Superior temporal gyrus (tissue), 1 donor: Measurements from ENCODE around the gene LEFTY1.
"Not testable (repeated sequence)": the region's sequence is repeated elsewhere in the genome, so short reads cannot be mapped to it uniquely, and the experiment has no call there.

Source experiments
- DNase-seq: peaks from one replicate; pipeline ENCODE4 v3.0.0-alpha.2; 2016; ENCODE audit errors: extremely low spot score

LEFTY1 gene, protein sequence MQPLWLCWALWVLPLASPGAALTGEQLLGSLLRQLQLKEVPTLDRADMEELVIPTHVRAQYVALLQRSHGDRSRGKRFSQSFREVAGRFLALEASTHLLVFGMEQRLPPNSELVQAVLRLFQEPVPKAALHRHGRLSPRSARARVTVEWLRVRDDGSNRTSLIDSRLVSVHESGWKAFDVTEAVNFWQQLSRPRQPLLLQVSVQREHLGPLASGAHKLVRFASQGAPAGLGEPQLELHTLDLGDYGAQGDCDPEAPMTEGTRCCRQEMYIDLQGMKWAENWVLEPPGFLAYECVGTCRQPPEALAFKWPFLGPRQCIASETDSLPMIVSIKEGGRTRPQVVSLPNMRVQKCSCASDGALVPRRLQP

DNA sequence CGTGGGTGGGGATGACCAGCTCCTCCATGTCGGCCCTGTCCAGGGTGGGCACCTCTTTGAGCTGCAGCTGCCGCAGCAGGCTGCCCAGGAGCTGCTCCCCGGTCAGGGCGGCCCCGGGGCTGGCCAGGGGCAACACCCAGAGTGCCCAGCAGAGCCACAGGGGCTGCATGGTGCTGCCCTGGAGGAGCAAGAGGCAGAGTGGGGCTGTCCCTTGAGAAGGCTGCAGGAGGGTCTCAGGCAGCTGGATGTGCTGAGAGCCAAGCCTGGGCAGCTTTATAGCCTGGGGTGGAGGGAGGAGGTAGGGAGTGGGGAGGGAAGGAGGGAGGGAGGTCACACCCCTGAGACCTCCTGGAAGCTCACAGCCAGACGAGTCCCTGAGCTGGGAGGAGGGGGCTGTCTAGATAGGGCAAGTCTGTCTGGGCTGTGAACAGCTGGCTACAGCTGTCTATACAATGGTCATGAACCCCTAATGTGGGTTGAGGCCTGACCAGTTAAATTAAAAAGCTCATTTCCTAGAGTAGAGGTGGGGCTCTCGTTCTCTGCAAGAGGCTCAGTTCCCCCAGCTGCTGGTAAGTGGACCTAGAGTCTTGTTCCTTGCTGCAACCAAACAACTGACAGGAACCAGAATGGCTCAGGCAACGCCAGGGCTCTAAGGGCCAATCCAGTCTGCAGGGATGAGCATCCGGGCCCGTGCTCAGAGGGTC is at the start of gene LEFTY1:
Gene LEFTY1, minus strand, starts transcription at position 249 of the 704 bp plus-strand sequence. Its CDS starts 80 bp downstream, at position 169.
- DNase-seq: no peak

DNA sequence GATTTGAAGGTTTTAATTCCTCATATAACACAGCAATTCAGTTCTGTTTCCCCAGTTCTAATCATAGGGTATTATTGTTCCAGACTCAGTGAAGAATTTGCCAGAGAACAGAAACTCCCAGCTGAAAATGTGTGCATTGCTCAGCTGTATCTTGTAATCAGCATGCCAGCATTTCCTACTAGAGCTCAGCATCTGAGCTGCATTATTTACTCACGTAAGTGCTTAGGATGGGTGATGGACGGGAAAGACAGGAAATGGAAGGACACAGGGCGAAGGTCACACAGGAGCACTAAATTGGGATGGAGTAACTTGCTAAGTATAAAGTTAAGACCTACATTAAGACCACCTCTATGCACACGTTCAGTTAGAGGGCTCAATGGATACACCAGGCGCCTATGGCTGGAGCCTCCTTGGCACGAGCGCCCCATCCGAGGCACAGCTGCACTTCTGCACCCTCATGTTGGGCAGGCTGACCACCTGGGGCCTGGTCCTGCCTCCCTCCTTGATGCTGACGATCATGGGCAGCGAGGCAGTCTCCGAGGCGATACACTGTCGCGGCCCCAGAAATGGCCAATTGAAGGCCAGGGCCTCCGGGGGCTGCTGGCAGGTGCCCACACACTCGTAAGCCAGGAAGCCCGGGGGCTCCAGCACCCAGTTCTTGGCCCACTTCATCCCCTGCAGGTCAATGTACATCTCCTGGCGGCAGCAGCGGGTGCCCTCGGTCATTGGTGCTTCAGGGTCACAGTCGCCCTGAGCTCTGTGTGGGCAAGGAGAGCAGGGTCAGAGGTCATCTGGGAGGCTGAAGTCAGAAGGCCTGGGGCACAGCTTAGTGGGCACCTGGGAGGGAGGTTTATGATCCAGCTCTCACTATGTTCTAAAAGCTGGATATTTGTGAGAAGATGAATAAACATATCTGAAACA is 48.4 kb upstream of the LEFTY1 start:
- DNase-seq: no peak

DNA sequence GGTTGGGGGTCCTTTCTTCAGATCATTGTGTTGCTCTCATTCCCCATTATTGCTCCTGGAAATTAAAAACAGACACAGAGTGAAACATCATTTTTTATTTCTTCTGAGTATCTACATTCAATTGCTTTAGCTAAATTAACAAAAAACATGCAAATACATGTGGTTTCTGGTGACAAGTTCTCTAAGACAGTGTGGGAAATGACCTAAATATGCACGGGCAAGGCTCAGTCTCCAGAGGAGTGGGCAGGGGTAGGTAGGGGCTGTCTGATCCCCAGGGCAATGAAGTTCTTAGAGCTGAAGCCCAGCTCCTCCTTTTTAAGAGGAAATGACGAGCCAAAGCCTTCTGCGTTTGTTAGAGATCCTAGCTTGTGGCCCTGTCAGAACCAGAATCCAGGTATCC is 47.6 kb upstream of the LEFTY1 start:
- no peak for DNase-seq

DNA sequence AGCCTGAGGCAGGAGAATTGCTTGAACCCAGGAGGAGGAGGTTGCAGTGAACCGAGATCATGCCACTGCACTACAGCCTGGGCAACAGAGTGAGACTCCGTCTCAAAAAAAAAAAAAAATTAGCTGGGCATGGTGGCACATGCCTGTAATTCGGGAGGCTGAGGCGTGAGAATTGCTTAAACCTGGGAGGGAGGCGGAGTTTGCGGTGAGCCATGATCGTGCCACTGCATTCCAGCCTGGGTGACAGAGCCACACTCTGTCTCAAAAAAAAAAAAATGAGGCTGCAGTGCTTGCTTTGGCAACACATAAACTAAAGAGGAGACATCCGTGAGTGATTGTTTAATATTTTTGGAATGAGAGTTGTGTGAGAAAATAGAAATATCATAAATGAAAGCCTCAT is 47.1 kb upstream of the LEFTY1 start:
- not testable (repeated sequence) for DNase-seq

DNA sequence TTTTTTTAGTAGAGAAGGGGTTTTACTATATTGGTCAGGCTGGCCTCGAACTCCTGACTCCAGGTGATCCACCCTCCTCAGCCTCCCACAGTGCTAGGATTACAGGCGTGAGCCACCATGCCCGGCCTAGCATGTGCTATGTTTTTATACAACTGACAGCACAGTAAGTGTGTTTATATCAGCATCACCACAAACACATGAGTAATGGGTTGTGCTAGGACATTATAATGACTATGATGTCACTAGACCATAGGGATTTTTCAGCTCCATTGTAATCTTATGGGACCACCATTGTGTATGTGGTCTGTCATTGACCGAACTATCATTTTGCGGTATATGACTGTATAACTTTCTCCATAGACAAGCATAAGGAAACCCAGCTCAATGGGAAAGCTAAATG is 45.8 kb upstream of the LEFTY1 start:
- DNase-seq: no peak

DNA sequence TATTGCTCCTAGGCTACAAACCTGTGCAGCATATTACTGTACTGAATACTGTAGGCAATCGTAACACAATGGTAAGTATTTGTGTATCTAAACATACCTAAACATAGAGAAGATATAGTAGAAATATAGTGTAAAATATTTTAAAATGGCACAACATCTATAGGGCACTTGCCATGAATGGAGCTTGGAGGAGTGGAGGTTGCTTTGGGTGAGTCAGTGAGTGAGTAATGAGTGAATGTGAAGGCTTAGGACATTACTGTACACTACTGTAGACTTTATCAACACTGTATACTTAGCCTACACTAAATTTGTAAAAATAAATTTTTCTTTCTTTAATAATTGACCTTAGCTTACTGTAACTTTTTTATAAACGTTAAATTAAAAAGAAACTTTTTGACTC is 44.1 kb upstream of the LEFTY1 start:
- no peak for DNase-seq

DNA sequence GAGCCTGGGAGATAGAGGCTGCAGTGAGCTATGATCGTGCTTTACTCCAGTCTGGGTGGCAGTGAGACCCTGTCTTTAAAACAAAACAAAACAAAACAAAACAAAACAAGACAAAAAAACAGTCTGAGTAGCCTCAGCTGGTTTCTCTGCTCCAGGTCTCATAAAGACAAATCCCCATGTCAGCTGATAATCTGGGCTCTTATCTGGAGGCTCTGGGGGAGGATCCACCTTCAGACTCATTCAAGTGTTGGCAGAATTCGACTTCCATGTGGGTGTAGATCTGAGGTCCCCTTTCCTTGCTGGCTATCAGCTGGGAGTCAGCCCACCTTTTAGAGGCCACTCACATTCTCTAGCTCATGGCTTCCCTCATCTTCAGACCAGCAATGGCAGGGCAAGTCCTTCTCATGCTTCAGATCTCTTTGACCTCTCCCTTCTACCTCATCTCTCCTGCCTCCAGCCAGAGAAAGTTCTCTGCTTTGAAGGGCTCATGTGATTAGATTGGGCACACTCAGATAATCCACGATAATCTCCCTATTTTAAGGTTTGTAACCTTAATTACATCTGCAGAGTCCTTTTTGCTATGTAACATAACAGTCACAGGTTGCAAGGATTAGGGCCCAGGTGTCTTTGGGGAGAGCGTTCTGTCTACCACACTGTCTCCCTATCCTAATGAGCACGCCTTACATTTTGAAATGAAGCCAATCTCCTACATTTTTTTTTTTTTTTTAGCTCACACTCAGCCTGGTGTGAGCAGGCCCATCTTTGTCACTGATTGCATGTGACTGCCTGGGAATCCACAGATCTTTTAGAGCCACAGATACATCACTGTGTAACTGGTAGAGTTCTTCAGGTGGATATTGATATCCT is 42.6 kb upstream of the LEFTY1 start:
- DNase-seq: no peak

DNA sequence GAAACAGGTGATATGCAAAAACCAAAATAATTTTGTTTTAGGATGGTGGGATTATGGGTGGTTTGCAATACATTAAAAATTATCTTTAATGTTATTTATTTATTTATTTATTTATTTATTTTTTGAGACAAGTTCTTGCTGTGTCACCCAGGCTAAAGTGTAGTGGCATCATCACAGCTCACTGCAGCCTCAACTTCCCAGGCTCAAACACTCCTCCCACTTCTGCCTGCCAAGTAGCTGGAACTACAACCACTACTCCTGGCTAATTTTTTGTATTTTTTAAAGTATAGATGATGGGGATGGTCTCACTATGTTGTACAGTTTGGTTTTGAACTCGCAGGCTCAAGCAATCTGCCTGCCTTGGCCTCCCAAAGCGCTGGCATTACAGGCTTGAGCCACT is 41.6 kb upstream of the LEFTY1 start:
- DNase-seq: no peak

DNA sequence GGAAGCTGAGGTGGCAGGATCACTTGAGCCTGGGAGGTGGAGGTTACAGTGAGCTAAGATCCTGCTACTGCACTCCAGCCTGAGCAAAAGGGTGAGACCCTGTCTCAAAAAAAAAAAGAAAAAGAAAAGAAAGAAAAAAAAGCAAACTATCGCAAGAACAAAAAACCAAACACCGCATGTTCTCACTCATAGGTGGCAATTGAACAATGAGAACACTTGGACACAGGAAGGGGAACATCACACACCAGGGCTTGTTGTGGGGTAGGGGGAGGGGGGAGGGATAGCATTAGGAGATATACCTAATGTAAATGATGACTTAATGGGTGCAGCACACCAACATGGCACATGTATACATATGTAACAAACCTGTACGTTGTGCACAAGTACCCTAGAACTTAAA is 40.5 kb upstream of the LEFTY1 start:
- not testable (repeated sequence) for DNase-seq

DNA sequence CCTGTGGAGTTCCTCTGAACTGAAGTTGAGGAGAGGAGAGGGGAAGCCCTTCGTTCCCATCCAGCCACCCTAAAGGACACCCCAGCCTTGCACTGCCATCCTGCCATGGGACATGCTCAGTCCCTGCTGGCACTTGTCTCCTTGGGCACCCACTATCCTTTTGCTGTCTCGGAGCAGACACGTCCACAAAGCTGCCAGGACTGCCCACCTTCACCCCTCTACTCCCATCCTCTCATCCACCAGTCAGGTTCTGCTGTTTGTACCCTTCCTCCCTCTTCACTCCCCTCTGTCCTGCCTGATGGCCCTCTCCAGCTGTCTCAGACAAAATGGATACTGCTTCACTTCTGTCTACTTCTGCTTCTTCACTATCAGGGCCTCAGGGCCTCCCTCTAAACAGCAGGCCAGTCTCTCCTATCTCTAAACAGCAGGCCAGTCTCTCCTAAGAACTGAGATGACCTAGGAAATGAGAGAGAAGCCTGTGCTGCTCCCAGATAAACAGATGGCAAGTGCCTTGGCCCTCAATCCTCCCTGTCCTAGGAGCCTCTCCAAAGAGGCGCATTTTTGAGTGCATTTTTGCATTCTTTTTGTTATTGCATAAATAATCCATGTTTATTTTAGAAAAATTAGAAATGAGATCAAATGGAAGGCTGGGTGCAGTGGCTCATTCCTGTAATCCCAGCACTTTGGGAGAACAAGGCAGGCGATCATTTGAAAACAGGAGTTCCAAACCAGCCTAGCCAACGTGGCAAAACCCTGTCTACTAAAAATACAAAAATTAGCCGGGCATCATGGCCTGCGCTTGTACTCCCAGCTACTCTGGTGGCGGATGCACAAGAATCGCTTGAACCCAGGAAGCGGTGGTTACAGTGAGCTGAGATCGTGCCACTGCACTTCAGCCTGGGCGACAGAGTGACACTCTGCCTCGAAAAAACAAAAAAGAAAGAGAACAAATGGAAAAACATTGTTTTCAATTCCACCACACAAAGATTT is 39.5 kb upstream of the LEFTY1 start:
- DNase-seq: no peak

DNA sequence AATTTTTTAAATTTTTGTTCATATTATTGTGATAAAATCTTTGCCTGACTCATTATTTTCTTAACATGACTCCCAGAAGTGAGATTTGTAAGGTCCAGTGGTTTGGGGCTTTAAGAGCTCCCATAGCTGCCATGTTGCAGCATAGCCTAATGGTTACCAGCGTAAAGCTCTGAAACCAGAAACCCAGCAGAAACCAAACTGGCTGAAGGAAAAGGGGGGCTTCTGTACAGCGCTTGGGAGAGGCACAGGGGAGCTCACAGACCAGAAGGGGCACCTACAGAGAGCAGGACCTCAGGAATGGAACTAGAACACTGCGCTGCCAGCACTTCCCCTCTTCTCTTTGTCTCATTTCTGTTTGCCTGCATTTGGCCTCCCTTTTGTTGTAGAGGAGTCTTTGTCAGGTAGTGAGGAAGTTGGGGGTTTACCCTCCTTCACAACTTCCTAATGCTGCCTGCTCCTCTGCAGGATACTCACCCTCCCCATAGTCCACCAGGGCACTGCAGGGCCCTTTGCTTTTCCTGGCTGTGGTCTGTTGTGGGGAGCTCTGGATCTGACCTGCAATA is 37.7 kb upstream of the LEFTY1 start:
- DNase-seq: no peak

DNA sequence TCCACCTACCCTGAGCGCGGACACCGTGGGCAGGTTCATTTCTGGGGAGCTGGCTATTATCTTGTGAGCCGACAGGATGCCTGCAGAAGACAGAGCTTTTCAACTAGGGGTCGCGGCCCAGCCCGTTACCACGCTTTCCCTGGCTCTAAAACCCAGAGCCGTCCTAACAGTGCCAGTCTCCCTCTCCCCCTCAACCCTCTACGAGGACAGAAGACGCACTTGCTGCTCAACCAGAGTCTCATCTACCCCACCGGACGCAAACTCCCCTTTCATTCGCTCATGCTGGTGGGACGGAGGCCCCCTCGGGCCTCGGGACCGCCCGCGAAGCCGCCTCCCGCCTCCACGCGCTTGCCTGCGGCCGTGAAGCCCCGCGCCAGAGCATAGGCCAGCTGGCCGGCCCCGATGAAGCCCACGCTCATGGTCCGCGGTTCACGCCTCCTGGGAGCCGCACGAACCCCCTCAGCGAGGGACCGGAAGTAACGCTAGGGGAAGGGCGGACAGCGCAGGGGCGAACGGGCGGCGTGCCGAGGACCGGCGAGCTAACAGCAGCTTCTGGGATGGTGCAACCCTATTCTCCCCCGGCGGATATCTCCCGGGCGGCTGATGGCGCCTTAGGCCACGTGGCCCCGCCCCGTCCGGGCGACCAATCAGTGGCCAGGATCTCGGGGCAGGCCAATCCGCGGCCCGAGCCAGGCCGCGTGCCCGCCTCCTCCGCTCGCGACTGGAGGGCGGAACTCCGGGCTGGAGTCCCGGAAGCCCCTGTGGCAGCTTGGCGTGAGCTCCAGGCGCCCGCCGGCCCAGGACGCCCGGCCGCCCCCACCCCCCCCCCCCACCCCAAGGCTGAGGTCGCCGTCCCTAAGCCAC is 35.0 kb upstream of the LEFTY1 start, which contains the start of gene PYCR2:
Gene PYCR2, minus strand, starts transcription at position 559 of the 864 bp plus-strand sequence. Its CDS starts 140 bp downstream, at position 419.
- DNase-seq: peak; percentile 95

DNA sequence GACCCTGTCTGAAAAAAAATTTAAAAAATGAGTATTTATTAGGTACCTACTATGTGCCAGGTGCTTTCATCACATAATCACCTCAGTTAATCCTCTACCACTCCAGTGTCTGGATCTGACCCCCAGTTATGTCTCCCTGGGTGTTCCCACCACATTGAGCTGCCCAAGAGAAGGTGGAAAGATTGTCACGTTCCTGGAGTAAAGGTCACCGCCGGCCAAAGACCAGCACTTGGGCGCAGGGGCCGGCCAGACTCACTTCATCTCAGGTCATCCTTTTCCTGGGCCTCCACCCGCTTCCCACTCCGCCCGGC is 34.4 kb upstream of the LEFTY1 start:
- no peak for DNase-seq

DNA sequence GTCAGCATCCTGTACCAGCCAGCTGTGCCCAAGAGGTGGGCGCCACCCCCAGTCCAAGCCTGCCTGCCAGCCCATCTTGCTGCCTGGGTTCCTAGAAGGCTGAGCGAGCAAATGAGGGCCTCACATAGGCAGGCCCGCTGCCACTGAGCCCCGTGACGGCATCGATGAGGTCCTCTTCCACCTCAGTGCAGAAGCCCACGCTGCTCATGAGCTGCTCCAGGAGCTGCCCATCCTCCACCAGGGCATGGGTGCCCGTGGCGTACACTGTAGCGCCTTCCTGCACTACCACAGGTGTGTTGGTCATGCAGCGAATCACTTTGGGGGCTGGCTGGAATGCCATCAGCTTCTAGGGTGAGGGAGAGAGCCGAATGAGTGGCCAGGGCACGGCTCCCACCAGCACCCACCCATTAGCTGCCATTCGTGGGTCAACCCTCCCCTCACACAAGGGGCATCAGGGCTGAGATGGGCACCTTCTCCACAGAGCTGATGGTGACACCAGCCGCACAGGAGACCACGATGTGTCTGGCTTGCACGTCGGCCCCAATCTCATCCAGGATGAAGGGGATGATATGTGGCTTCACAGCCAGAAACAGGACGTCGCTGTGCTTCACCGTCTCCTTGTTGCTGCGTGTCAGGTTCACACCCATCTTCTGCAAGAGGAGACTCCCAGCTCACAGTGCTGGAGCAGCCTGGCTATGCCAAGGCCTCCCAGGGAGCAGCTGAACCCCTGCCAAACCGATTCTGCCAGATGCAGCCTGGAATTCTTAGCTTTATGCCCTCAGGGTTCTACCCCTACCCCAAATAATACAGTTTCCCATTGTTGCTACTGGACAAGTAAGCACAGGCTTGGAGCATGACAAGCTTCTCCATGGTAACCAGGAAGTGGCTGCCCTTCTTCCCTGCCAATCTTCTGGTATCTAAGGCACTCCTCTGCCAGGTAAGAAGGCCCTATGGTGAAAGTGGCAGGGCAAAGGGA is 33.1 kb upstream of the LEFTY1 start:
- DNase-seq: no peak

DNA sequence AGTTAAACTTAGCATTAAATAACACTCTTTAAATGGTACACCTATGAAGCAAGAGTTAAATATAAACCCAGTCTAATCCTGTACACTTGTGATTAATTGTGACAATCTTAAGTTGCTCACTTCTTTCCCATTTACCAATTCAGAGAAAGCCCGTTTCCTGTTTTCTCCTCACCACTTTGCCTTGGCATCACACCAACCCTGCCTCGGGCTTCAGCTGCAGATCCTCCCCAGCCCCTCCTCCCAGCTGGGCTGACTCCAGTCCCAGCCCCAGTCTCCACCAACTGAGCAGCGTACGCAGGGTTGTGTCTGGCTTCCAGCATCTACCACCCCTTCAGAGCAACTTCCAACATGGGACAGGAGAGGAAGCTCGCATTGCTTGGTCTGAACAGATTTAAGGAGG is 31.0 kb upstream of the LEFTY1 start:
- DNase-seq: peak; percentile 94

DNA sequence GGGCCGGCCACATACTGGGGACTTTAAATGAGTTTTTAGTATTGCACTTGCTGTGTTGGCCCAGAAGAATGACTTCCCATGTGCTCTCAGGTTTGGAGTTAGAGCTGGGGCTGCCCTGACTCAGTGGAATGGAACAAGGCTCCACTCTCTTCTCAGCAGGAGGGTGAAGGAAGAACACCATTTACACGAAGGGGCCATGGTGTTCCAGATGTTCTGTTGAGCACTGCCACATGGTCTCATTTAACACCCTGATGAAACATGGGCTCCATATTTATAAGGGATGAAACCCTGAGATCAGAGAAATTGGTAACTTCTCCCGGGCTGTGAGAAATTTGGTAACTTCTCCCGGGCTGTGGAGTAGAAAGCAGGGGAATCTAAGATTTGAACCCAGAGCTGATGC is 29.3 kb upstream of the LEFTY1 start:
- DNase-seq: no peak

DNA sequence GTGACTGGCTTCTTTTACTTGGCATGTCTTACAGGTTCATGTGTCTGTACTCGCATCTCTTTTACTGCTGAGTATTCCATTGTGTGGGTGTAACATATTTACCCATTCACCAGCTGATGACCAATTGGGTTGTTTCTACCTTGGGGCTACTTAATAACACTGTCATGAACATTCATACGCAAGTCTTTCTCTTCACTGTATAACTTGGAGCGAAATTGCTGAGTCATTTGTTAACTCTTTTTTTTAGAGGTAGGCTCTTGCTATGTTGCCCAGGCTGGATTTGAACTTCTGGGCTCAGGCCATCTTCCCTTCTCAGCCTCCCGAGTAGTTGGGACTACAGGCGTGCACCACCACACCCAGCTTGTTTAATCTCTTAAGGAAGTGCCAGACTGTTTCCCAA is 28.6 kb upstream of the LEFTY1 start:
- DNase-seq: no peak

DNA sequence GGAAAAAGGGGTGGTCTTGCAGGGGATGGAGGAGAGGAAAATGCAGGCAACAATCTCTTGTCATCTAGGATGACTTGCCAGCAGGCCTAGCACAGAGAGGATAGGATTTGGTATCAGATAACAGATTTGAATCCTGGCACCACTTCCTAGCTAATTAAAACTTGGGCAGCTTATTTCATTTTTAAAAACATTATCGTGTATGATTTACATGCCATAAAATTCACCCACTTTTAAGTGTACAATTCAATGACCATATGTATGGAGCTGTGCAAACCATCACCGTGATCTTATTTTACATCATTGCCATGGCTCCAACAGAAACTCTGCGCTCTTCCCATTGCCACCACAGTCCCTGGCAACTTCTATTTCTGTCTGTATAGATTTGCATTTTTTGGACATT is 28.2 kb upstream of the LEFTY1 start:
- no peak for DNase-seq
